Tibial nerve (tissue), 4 donors: Measurements from ENCODE around the gene EXD2.

Experiments used
- EP300 ChIP-seq, 2 donors: sonication (generic); formaldehyde crosslinking; IDR thresholded peaks; one replicate each; pipeline ENCODE4 v1.6.1; 2017; ENCODE audit warnings: antibody characterized with exemption in 2 of 2, mild to moderate bottlenecking in 1 of 2
- POLR2A ChIP-seq, 2 donors: fragments of 450-650 bp; IDR thresholded peaks; one replicate each; pipeline ENCODE4 v1.6.1; 2017; ENCODE audit warnings: antibody characterized with exemption in 2 of 2, mild to moderate bottlenecking in 2 of 2, moderate library complexity in 2 of 2
- TF ChIP-seq, protein P1 (sequence below), 5 experiments: fragments of 200-600 bp in 3 of 5; fragments of 450-650 bp in 2 of 5; sonication (generic) in 3 of 5; IDR thresholded peaks; one replicate each; pipeline ENCODE4 v1.5.1; 2016 to 2019; ENCODE audit warnings: antibody characterized with exemption in 5 of 5, mild to moderate bottlenecking in 3 of 5, moderate library complexity in 2 of 5

GRCh38 chr14:69142101-69142500 lies 49.2 kb upstream of the EXD2 start:
- TF ChIP-seq, protein P1, sequence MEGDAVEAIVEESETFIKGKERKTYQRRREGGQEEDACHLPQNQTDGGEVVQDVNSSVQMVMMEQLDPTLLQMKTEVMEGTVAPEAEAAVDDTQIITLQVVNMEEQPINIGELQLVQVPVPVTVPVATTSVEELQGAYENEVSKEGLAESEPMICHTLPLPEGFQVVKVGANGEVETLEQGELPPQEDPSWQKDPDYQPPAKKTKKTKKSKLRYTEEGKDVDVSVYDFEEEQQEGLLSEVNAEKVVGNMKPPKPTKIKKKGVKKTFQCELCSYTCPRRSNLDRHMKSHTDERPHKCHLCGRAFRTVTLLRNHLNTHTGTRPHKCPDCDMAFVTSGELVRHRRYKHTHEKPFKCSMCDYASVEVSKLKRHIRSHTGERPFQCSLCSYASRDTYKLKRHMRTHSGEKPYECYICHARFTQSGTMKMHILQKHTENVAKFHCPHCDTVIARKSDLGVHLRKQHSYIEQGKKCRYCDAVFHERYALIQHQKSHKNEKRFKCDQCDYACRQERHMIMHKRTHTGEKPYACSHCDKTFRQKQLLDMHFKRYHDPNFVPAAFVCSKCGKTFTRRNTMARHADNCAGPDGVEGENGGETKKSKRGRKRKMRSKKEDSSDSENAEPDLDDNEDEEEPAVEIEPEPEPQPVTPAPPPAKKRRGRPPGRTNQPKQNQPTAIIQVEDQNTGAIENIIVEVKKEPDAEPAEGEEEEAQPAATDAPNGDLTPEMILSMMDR (IDR thresholded peaks at IDR 0.05) = no peak
- TF ChIP-seq POLR2A (IDR thresholded peaks at IDR 0.05) = no peak
- no peak for TF ChIP-seq EP300 (IDR thresholded peaks at IDR 0.05)
